Measurements from ENCODE around the gene TMPRSS9. TPM values are rescaled to one million over a fixed set of nuclear protein-coding genes. Genes with fewer than 3 reads are reported as not detected.

TMPRSS9 gene
- total RNA-seq, 1 donor from 2014 or later, result 0.41 TPM

GRCh38 chr19:2315818-2316353 lies 44.2 kb upstream of the TMPRSS9 start:
- TF ChIP-seq CTCF (conservative IDR thresholded peaks at IDR 0.05), result peak; percentile 81
- Mint-ChIP-seq H3K27me3 (peaks cover 17% of the 10 kb centered on the region), H3K4me3 (no peak overlapping the region), H3K27ac (no peak overlapping the region), H3K36me3 (no peaks in the 10 kb centered on the region), H3K4me1 (ENCODE audit: unreplicated experiment) (no peaks in the 10 kb centered on the region), H3K9me3 (no peaks in the 10 kb centered on the region)
- DNase-seq (ENCODE audit: extremely low spot score, unreplicated experiment), result peak; percentile 76

DNA sequence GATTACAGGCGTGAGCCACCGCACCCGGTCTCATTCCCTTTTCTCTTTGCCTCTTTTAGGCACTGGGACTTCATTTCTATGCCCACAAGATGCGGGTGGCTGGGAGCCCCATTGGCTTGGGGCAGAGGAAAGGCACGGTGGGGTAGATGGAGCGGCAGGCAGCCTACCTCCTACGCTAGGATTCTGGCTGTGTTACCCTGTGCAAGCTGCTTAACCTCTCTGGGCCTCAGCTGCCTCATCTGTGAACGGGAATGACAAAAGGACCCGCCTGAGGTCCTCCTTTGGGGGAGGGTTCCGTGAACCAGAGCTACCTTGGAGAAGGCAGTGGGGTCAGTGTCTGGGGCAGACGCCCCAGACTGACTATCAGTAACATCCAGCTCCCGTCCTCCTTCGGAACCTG lies 42.8 kb upstream of the TMPRSS9 start:
- no peak for DNase-seq (ENCODE audit: extremely low spot score, unreplicated experiment)
- Mint-ChIP-seq H3K9me3 (no peaks in the 10 kb centered on the region), H3K36me3 (no peaks in the 10 kb centered on the region), H3K4me3 (no peak overlapping the region), H3K27ac (no peak overlapping the region), H3K27me3 (peaks cover 13% of the 10 kb centered on the region), H3K4me1 (ENCODE audit: unreplicated experiment) (no peaks in the 10 kb centered on the region)
- TF ChIP-seq CTCF (conservative IDR thresholded peaks at IDR 0.05), result no peak

DNA sequence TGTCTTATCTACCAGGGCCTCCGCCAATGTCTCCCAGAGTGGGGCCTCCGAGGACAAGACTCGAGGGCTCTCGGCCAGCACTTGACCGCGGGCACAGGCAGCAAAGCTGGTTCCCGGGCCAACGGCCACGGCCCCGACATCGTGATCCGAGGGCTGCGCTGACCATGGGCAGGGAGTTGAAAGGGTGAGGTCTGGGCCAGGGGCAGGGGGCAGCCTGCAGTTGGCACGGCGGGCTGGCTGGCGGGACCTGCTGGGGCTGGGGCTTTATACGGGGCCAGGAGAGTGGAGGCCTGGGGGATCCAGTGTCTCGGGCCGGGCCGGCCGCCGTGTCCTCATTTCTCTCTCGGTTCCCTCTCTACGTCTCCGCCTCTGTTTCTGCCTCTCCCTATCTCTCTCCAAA lies 42.3 kb upstream of the TMPRSS9 start:
- TF ChIP-seq CTCF (conservative IDR thresholded peaks at IDR 0.05), result no peak
- no peak overlapping the region for H3K4me3 Mint-ChIP-seq
- H3K27ac Mint-ChIP-seq, result no peak overlapping the region
- no peak for DNase-seq (ENCODE audit: extremely low spot score, unreplicated experiment)
- no peaks in the 10 kb centered on the region for H3K9me3 Mint-ChIP-seq
- no peaks in the 10 kb centered on the region for H3K36me3 Mint-ChIP-seq
- peaks cover 13% of the 10 kb centered on the region for H3K27me3 Mint-ChIP-seq
- no peaks in the 10 kb centered on the region for H3K4me1 Mint-ChIP-seq (ENCODE audit: unreplicated experiment)

- Mint-ChIP-seq H3K9me3 (no peaks in the 10 kb centered on the region), H3K36me3 (no peaks in the 10 kb centered on the region), H3K4me1 (ENCODE audit: unreplicated experiment) (no peaks in the 10 kb centered on the region), H3K27me3 (peaks cover 4% of the 10 kb centered on the region), H3K4me3 (no peak overlapping the region), H3K27ac (no peak overlapping the region)
- no peak for TF ChIP-seq CTCF (conservative IDR thresholded peaks at IDR 0.05)
- DNase-seq (ENCODE audit: extremely low spot score, unreplicated experiment), result no peak
These were observed 41.1 kb upstream of the TMPRSS9 start for GRCh38 chr19:2318923-2319322.

GRCh38 chr19:2319551-2319950 lies 40.5 kb upstream of the TMPRSS9 start:
- no peak for DNase-seq (ENCODE audit: extremely low spot score, unreplicated experiment)
- Mint-ChIP-seq H3K4me1 (ENCODE audit: unreplicated experiment) (no peaks in the 10 kb centered on the region), H3K9me3 (no peaks in the 10 kb centered on the region), H3K27ac (no peak overlapping the region), H3K36me3 (no peaks in the 10 kb centered on the region), H3K27me3 (peaks cover 4% of the 10 kb centered on the region), H3K4me3 (no peak overlapping the region)
- no peak for TF ChIP-seq CTCF (conservative IDR thresholded peaks at IDR 0.05)

DNA sequence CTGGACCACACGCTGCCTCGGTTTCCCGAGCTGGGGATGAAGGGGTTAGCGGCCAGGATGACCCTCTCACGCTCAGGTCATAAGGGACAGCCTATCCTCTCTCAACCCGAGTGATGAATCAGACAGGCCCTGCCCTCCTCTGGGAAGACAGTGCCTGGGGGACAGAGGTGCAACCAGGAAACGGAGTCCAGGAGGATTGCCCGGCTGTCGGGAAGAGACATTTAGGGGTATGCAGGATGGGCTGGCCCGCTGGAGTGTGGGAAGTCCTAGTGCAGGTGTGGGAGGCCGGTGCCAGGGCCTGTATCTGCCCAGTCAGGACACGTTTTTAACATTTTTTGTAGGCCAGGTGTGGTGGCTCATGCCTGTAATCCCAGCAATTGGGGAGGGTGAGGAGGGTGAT lies 40.0 kb upstream of the TMPRSS9 start:
- H3K9me3 Mint-ChIP-seq, result no peaks in the 10 kb centered on the region
- no peak for TF ChIP-seq CTCF (conservative IDR thresholded peaks at IDR 0.05)
- H3K27me3 Mint-ChIP-seq, result peaks cover 1% of the 10 kb centered on the region
- H3K4me1 Mint-ChIP-seq (ENCODE audit: unreplicated experiment), result no peaks in the 10 kb centered on the region
- H3K4me3 Mint-ChIP-seq, result no peak overlapping the region
- H3K27ac Mint-ChIP-seq, result no peak overlapping the region
- DNase-seq (ENCODE audit: extremely low spot score, unreplicated experiment), result no peak
- H3K36me3 Mint-ChIP-seq, result no peaks in the 10 kb centered on the region
